Gastrocnemius medialis (tissue), 4 donors: ENCODE data around the gene M6PR. TPM values are rescaled to one million over a fixed set of nuclear protein-coding genes. Genes with fewer than 3 reads are reported as not detected.

Experiments used
- ATAC-seq, 2 donors: fragments of 150-250 bp; one replicate each; pipeline ENCODE4 v1.9.1; 2016
- DNase-seq, 2 donors: peaks; one replicate each; pipeline ENCODE4 v3.0.0-alpha.2; 2019
- H3K27ac ChIP-seq, 4 donors: fragments of 200-600 bp; sonication (generic); 1 replicate in 1 of 4; 2 replicates in 3 of 4; pipeline ENCODE4 v1.5.1; 2016 to 2018; ENCODE audit warnings: mild to moderate bottlenecking in 2 of 4, moderate library complexity in 1 of 4
- H3K27me3 ChIP-seq, 3 donors: fragments of 200-600 bp; sonication (generic) in 2 of 3; 1 replicate in 1 of 3; 2 replicates in 2 of 3; pipeline versions ENCODE4 v1.5.1 to v1.6.0; 2016 to 2019; ENCODE audit warnings: mild to moderate bottlenecking in 1 of 3, moderate library complexity in 1 of 3
- H3K36me3 ChIP-seq, 2 donors: fragments of 200-600 bp; sonication (generic) in 1 of 2; one replicate each; pipeline ENCODE4 v1.5.1; 2017 to 2018
- H3K4me1 ChIP-seq, 2 donors: fragments of 200-600 bp; sonication (generic) in 1 of 2; one replicate each; pipeline ENCODE4 v1.5.1; 2016 to 2017; ENCODE audit warnings: mild to moderate bottlenecking in 2 of 2
- H3K4me3 ChIP-seq, 4 donors: fragments of 200-600 bp; sonication (generic) in 3 of 4; 1 replicate in 1 of 4; 2 replicates in 3 of 4; pipeline ENCODE4 v1.5.1; 2016 to 2019; ENCODE audit warnings: mild to moderate bottlenecking in 2 of 4
- H3K9me3 ChIP-seq, 3 donors: fragments of 200-600 bp; sonication (generic) in 2 of 3; 1 replicate in 1 of 3; 2 replicates in 2 of 3; pipeline ENCODE4 v1.5.1; 2016 to 2019
- POLR2A ChIP-seq, 2 donors: fragments of 450-650 bp; IDR thresholded peaks; one replicate each; pipeline ENCODE4 v1.6.1; 2017; ENCODE audit warnings: antibody characterized with exemption in 2 of 2, mild to moderate bottlenecking in 2 of 2, moderate library complexity in 2 of 2
- in situ Hi-C, 4 donors: fragments of 200-750 bp; cut with MboI; loops; one replicate each; pipeline versions ENCODE4 v1.15.0 to v1.8.0; 2017; ENCODE audit warnings: low sequenced_read_pairs in 4 of 4
- intact Hi-C: fragments of 100-400 bp; cut with DNase I; formaldehyde crosslinking; loops from one replicate; pipeline ENCODE4 v1.15.1; 2023; ENCODE audit warnings: low total_unique reads
- total RNA-seq, 4 donors: library from RNA; depleted of rRNA; stranded (reverse); fragments of >200 nt; gene quantifications; one replicate each; pipeline versions ENCODE4 v1.1.0 to v1.2.3, GENCODE V29; 2016
- TF ChIP-seq, protein P1 (sequence below), 5 experiments: fragments of 450-650 bp in 3 of 5; fragments of 200-600 bp in 2 of 5; sonication (generic) in 2 of 5; IDR thresholded peaks in 4 of 5; conservative IDR thresholded peaks in 1 of 5; 1 replicate in 4 of 5; 2 replicates in 1 of 5; pipeline ENCODE4 v1.5.1; 2016 to 2019; ENCODE audit warnings: antibody characterized with exemption in 5 of 5, mild to moderate bottlenecking in 3 of 5, moderate library complexity in 3 of 5

Gene M6PR
- total RNA-seq, 4 donors from 2014 or later: 46.6 to 75.3 (median 66.0) TPM

DNA sequence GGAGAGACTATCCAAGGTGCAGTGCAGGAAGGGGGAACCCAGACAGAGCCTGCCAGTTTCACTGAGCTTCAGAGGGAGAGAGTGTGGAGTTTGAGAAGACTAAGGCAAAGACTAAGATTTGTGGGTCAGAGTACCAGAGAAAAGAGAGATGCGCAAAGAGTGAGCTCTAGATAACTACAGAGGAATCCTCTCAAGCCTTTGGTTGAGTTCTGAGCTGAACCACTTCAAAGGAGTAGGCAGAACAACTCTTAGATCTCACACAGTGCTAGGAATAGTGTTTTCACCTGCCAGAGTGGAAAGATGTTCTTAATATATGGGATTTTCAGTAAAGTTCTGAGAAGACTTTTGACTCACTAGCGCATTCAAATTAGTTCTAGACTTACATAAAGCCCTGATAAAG is 10.7 kb upstream of the M6PR start:
- no peak overlapping the region for H3K4me3 ChIP-seq
- ATAC-seq (no peak), DNase-seq (no peak)
- no peak for TF ChIP-seq POLR2A (IDR thresholded peaks at IDR 0.05)
- TF ChIP-seq, protein P1, sequence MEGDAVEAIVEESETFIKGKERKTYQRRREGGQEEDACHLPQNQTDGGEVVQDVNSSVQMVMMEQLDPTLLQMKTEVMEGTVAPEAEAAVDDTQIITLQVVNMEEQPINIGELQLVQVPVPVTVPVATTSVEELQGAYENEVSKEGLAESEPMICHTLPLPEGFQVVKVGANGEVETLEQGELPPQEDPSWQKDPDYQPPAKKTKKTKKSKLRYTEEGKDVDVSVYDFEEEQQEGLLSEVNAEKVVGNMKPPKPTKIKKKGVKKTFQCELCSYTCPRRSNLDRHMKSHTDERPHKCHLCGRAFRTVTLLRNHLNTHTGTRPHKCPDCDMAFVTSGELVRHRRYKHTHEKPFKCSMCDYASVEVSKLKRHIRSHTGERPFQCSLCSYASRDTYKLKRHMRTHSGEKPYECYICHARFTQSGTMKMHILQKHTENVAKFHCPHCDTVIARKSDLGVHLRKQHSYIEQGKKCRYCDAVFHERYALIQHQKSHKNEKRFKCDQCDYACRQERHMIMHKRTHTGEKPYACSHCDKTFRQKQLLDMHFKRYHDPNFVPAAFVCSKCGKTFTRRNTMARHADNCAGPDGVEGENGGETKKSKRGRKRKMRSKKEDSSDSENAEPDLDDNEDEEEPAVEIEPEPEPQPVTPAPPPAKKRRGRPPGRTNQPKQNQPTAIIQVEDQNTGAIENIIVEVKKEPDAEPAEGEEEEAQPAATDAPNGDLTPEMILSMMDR (IDR thresholded peaks at IDR 0.05 in 4 of 5, conservative IDR thresholded peaks at IDR 0.05 in 1 of 5): no peak
- no peaks in the 10 kb centered on the region for H3K9me3 ChIP-seq
- in situ Hi-C loops (no loop called here), intact Hi-C loops (no loop called here)
- no peaks in the 10 kb centered on the region for H3K4me1 ChIP-seq
- no peaks in the 10 kb centered on the region for H3K36me3 ChIP-seq
- no peaks in the 10 kb centered on the region for H3K27me3 ChIP-seq
- no peak overlapping the region for H3K27ac ChIP-seq

DNA sequence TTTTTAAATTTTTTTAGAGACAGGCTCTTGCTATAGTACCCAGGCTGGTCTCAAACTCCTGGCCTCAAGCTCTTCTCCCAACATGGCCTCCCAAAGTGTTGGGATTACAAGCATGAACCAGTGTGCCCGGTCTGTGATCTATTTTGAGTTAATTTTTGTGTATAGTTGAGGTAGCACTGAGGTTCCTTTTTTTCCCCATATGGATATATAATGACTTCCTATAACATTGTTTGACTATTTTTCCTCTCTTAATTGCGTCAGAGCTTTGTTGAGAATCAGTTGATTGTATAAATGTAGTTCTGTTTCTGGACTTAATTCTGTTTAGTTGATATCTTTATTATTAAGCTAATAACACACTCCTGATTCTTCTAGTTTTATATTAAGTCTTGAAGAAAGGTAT is 8.6 kb upstream of the M6PR start:
- intact Hi-C loops: no loop called here
- DNase-seq (no peak), ATAC-seq (no peak)
- no peaks in the 10 kb centered on the region for H3K9me3 ChIP-seq
- H3K27me3 ChIP-seq: no peaks in the 10 kb centered on the region
- H3K36me3 ChIP-seq: peaks cover 0 to 12% of the 10 kb centered on the region in 2 donors
- H3K27ac ChIP-seq: no peak overlapping the region
- H3K4me3 ChIP-seq: no peak overlapping the region
- no peaks in the 10 kb centered on the region for H3K4me1 ChIP-seq
- in situ Hi-C loops: loop anchor here in 1 of 4 donors (10.0 kb wide), 1 partner anchor 87 kb away; no protein-coding TSS in a partner anchor
- TF ChIP-seq, protein P1 (IDR thresholded peaks at IDR 0.05 in 4 of 5, conservative IDR thresholded peaks at IDR 0.05 in 1 of 5): no peak
- no peak for TF ChIP-seq POLR2A (IDR thresholded peaks at IDR 0.05)

DNA sequence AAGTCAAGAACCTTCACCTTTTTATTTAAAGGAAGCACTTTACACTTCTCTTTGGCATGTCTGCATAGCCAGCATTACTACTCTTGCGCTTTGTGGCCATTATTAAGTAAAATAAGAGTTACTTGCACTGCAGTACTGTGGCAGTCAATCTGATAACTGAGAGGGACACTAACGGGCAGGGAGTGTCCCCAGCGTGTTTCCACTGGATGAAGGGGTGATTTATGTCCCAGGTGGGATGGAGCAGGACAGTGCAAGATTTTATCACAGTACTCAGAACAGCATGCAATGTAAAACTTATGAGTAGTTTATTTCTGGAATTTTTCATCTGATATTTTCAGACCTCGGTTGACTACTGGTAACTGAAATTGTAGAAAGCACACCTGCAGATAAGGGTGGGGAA is 8.1 kb upstream of the M6PR start:
- Histone ChIP-seq H3K9me3 (no peaks in the 10 kb centered on the region), H3K27me3 (no peaks in the 10 kb centered on the region), H3K4me1 (no peaks in the 10 kb centered on the region), H3K36me3 (peaks cover 0 to 13% of the 10 kb centered on the region in 2 donors), H3K4me3 (no peak overlapping the region), H3K27ac (no peak overlapping the region)
- intact Hi-C loops (no loop called here), in situ Hi-C loops (loop anchor here in 1 of 4 donors (10.0 kb wide), 1 partner anchor 87 kb away; no protein-coding TSS in a partner anchor)
- DNase-seq (no peak), ATAC-seq (no peak)
- no peak for TF ChIP-seq POLR2A (IDR thresholded peaks at IDR 0.05)
- TF ChIP-seq, protein P1 (IDR thresholded peaks at IDR 0.05 in 4 of 5, conservative IDR thresholded peaks at IDR 0.05 in 1 of 5): no peak

DNA sequence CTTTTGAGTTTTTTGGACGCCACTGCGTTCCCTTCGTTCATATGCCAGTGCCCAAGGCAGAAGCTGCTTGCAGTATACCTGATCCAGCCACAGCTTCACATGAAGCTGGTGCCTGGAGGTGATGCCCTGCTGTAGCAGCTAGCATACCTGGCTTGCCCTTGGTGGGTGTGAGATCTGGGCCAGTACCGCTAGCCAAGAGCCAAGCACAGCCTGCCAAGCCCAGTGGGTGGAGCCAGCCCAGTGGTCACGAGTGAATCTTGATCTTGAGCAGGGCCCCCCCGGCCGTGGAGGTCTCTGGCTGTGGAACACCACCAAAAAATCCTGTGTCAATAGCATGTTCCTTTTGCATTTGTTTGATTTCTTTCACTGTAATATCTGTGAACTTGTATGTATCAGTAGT is 7.3 kb upstream of the M6PR start:
- intact Hi-C loops (no loop called here), in situ Hi-C loops (loop anchor here in 1 of 4 donors (10.0 kb wide), 1 partner anchor 88 kb away; no protein-coding TSS in a partner anchor)
- no peak for DNase-seq

More for the DNA sequence above, 7.3 kb upstream of the M6PR start:
- no peaks in the 10 kb centered on the region for H3K27me3 ChIP-seq
- H3K4me3 ChIP-seq: no peak overlapping the region
- peaks cover 0 to under 1% of the 10 kb centered on the region in 2 donors for H3K4me1 ChIP-seq
- H3K36me3 ChIP-seq: peaks cover 0 to 13% of the 10 kb centered on the region in 2 donors
- no peak for ATAC-seq
- H3K27ac ChIP-seq: no peak overlapping the region
- no peak for TF ChIP-seq POLR2A (IDR thresholded peaks at IDR 0.05)
- TF ChIP-seq, protein P1 (IDR thresholded peaks at IDR 0.05 in 4 of 5, conservative IDR thresholded peaks at IDR 0.05 in 1 of 5): no peak
- no peaks in the 10 kb centered on the region for H3K9me3 ChIP-seq
